ENCODE results near the gene COL5A1.

Gene COL5A1

DNA sequence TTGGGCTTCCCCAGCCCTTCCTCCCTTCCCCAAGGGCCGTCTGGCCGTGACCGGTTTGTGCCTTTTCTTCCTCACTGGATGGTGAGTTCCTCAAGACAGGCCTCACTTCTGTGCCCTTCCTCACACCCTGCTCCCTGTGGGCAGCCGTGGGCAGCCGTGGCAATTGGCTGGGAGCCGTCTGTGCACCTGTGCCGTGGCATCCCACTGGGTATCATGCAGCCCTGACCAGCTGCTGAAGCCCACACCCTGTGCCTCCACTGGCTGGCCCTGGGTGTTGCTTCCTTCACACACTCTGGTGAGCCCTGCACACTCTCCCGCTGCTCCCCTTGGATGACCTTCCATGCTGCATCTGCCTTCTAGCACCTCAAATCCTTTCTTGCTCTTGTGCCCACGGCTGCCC is 100.2 kb downstream of the COL5A1 start:
- TF ChIP-seq GATA3 (IDR thresholded peaks at IDR 0.05; ENCODE audit: low read depth, low read length) (no peak), GATA2 (IDR thresholded peaks at IDR 0.05; ENCODE audit: low read depth, low read length) (no peak)

DNA sequence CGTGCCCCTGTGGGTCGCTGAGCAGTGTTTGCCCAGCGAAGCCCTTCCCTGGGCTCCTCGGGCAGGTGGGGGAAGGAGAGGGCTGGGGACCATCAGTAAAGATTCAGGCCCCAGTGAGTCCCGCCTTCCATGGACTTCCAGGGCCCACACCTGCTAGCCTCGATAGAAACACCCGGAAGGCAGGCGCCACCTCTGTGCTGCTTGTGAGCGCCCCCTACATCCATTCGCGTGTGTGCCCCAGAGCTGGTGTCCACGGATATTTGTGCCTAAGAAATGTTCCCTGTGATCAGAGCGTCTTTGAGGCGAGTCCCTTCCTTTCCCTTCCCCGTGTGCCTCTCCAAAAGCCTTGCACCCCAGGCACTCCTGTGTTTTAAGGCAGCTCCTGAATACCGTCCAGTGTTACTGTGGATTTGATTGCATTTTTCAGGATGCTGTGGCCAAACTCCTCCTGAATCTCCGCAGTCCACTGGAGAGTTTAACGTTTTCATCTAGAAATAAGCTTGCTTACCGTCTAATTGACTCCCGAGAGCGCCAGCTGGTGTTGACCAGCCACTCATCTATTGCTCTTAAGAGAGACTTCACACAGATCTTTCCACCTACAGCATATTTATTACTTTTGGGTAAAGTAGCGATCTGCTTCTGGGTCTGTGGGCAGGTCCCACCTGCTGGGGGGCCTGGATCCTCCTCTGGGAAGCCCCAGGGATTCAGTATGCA is 101.4 kb downstream of the COL5A1 start:
- no peak for TF ChIP-seq GATA3 (IDR thresholded peaks at IDR 0.05; ENCODE audit: low read depth, low read length)
- TF ChIP-seq GATA2 (IDR thresholded peaks at IDR 0.05; ENCODE audit: low read depth, low read length): no peak

DNA sequence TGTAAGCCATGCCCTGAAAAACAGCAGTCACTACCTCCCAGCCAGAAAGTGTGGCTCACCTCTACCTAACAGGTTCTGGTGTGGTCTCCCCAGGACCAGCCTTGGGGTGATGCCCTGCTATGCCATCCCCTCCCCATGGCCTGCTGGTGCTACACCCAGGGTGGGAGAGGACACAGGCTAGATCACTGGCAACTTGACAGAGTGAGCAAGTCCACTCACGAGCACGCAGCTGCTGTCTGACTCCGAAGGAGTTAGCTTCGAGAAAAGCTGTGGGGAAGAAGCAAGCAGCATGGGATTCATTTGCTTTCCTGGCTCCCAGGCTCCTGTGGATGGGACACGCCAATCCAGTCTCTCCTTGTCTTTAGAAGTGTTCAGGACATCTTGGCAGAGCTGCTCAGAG is 102.2 kb downstream of the COL5A1 start:
- TF ChIP-seq GATA2 (IDR thresholded peaks at IDR 0.05; ENCODE audit: low read depth, low read length) (no peak), GATA3 (IDR thresholded peaks at IDR 0.05; ENCODE audit: low read depth, low read length) (no peak)

DNA sequence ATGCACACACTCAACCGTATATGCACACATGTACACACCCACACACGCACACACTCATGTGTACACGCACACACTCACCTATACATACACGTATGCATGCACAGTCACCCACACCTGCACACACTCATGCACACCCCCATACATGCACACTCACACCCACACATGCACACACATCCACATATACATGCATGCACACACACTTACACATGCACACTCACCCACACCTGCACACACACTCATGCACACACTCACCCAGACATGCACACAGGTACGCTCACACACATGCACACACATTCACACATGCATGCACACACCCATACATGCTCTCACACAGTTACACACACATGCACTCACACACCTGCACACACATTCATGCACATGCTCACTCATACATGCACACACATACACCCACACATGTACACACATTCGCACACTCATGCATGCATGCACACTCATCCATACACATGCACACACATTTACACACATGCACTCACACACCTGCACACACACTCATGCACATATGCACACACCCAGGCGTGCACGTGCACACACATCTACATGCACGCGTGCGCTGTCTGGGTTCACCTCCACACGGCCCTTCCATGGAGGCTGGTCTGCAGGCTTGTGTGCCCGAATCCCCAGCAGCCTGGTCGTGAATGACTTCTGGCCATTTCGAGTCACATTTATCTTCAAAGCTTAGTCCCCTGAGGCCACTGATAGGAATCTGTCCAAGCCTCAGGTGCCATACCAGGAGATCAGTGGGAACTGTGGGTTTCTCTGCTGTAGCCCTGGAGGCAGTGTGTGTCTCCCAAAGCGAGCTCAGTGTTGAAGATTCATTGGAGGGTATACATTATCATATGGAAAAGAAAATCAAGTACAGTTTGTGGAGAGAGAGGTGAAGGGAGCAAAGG is 103.0 kb downstream of the COL5A1 start:
- TF ChIP-seq GATA3 (IDR thresholded peaks at IDR 0.05; ENCODE audit: low read depth, low read length): no peak
- TF ChIP-seq GATA2 (IDR thresholded peaks at IDR 0.05; ENCODE audit: low read depth, low read length): no peak

DNA sequence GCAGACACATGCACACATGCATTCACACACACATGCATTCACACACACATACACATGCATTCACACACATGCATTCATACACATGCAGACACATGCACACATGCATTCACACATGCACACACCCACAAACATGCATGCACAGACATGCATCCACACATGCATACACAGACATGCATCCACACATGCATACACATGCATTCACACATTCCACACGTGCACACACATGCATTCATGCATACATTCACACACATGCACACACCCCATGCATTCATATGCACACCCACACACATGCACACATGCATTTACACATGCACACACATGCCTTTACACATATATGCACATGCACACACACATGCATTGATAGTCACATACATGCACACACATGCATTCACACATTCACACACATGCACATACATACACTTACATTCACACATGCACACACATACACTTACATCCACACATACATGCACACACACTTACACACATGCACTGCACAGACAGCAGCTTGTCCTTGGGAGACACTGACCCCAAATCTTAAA is 106.4 kb downstream of the COL5A1 start:
- TF ChIP-seq GATA2 (IDR thresholded peaks at IDR 0.05; ENCODE audit: low read depth, low read length): no peak

DNA sequence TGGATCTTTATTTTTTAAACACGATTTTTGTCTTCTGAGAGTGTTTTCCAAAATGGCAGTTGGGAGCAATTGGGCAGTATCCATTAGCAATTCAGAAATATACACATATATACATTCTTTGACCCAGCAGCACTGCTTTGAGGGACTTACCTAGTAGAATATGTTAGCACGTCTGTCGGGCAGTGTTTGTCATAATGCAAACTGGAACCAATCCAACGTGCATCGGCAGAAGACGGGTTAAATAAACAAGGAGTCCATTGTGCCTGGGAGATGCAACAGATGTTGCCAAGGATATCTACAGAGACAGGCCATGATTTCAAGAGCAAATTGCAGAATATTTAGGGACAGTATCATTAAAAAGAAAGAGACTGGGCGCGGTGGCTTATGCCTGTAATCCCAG is 107.0 kb downstream of the COL5A1 start:
- TF ChIP-seq GATA3 (IDR thresholded peaks at IDR 0.05; ENCODE audit: low read depth, low read length) (no peak), GATA2 (IDR thresholded peaks at IDR 0.05; ENCODE audit: low read depth, low read length) (no peak)

DNA sequence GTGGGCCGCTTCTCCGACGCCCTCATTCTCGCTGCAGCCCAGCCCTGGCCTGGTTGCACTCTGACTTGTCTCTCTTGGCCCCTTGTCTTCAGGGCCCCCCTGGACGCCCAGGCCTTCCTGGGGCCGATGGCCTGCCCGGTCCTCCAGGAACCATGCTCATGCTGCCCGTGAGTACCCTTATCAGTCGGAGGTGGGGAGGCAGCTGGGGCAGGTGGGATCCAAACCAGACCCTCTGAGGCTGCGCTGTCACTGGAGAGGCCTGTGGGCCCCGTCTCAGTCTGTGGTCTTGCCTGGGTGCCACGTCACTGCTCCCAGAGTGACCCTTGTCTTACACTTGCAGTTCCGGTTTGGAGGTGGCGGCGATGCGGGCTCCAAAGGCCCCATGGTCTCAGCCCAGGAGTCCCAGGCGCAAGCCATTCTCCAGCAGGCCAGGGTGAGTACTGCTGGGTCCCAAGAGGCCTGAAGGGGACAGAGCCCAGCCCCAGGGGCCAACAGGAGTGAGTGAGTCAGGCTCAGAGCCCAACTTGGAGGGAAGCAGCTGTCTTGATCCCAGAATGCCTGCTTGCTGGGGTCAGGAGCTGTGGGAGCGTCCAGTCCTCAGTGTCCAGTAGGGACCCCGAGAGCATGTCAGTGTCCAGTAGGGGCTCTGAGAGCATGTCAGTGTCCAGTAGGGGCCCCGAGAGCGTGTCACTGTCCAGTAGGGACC is 109.0 kb downstream of the COL5A1 start:
- TF ChIP-seq GATA3 (IDR thresholded peaks at IDR 0.05; ENCODE audit: low read depth, low read length) (no peak), GATA2 (IDR thresholded peaks at IDR 0.05; ENCODE audit: low read depth, low read length) (no peak)

DNA sequence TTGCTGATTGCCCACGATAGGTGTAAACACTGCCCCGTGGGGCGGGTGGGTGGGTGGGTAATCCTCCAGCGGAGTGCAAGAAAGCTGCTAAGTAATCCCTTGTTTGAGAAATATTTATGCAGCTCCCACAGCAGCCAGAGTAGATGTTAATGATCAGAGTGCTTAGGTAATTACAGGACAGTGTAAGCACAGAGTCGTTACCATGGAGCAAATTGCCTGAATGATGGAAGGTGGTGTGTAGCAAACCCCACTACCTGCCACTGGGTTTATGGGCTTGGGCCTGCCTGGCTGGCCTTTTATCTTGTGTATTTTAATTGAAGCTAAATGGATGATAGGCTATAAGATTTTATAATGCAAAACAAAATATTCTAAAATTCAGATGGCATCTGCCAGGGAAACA is 110.0 kb downstream of the COL5A1 start:
- TF ChIP-seq GATA3 (IDR thresholded peaks at IDR 0.05; ENCODE audit: low read depth, low read length) (no peak), GATA2 (IDR thresholded peaks at IDR 0.05; ENCODE audit: low read depth, low read length) (no peak)

DNA sequence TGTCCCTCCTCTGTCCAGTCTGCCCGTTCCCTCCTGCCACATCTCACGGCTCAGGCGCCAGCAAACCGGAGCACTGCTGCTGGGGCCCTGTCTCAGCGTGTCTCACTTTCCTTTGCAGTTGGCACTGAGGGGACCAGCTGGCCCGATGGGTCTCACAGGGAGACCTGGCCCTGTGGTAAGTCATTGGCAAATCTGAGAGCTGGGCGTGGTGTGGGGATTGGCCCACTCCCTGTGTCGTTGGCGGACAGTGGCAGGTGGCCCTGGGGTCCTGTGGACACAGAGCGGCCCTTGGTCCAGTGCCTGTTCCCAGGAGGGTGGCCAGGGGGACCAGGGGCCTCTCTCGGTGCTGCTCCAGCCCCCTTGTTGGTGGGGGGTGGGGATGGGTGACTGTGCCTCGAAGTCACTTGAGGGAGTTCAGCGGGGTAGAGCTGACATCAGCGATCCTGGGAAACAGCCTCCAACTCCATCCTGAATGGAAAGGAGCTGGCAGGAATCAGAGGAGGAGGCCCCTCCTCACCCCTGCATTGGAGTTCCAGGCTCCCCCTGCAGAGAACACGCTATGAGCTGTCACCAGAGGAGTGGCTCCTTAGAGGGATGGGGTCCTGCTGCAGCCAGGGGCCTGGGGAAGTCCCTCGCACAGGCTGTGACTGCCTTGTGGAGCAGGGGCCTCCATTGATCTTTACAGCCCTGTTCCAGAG is 111.0 kb downstream of the COL5A1 start:
- TF ChIP-seq GATA2 (IDR thresholded peaks at IDR 0.05; ENCODE audit: low read depth, low read length): no peak
- TF ChIP-seq GATA3 (IDR thresholded peaks at IDR 0.05; ENCODE audit: low read depth, low read length): no peak

DNA sequence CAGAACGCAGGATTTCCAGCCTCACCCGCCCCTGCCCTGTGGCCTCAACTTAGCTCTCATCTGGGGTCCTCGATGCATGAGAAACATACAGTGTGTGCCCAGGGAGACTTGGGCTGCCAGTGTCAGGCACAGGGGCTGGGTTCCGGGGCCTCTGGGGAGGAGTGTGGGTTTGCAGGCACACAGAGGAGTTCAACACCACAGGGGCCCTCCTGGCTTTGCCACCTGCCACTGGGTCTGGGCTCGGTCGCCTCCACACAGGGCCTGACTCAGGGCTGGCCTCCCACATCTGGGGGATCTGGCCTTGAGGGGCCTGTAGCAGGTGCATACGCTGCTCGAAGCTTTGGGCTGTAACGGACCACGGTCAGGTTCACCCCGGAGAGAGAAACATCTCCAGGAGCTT is 111.6 kb downstream of the COL5A1 start:
- TF ChIP-seq GATA3 (IDR thresholded peaks at IDR 0.05; ENCODE audit: low read depth, low read length) (no peak), GATA2 (IDR thresholded peaks at IDR 0.05; ENCODE audit: low read depth, low read length) (no peak)

DNA sequence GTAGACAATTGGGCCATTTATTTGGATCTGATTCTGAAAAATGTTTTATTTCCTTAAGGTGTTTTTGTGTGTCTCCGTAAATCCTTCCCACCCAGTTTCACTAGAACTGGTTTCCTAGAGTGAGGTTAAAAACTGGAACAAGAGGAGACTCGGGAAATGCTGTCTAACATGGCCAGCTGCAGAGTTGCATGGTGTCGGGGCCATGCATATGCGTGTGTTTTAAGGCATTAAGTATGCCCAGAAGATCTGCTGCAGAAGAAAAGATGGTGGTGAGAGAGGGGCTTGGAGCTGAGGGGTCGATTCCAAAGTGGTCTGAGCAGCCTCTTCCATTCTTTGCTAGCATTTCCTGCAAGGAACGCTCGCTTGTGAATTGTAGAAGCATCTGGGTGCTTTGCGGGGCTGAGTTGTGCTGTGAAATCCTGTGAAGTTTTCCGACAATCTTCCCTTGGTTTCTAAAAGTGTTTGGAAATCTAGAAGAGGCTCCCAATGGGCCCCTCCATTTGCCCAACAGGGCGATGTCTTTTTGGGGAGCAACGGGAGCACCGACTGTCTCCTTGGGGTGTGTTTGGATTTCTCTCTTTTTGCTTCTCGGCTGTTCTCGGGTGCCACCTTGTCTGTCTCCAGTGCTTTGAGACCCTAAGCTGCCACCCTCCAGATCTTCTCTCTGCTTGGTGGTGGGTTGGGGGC is 113.8 kb downstream of the COL5A1 start:
- TF ChIP-seq GATA3 (IDR thresholded peaks at IDR 0.05; ENCODE audit: low read depth, low read length) (no peak), GATA2 (IDR thresholded peaks at IDR 0.05; ENCODE audit: low read depth, low read length) (no peak)

DNA sequence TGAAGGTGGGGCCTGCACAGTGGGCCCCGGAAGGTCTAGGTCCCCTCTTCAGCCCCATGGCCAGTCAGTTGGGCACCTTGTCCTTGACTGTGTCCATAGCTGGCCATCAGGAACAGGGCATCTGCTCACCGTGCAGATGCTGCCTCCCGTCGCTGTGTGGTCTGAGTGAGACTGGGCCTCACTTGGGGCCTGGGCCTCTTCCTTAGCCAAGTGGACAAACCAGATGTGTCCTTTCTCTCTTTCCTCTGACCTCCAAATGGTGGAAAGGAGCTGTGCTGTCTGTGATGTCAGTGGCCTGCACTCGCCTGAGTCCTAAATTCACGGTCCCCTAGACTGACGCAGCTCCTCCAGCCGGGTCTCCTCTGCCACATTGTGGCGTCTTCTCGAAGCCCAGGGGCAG is 114.5 kb downstream of the COL5A1 start:
- TF ChIP-seq GATA3 (IDR thresholded peaks at IDR 0.05; ENCODE audit: low read depth, low read length): no peak
- TF ChIP-seq GATA2 (IDR thresholded peaks at IDR 0.05; ENCODE audit: low read depth, low read length): no peak

All from SH-SY5Y (cell line).